Articular chondrocyte of knee joint (primary cell): ENCODE measurements around the gene TFAP2D. TPM values are rescaled to one million over a fixed set of nuclear protein-coding genes. Genes with fewer than 3 reads are reported as not detected.

Source experiments
- total RNA-seq: library from RNA; depleted of rRNA; stranded (reverse); fragments of >200 nt; gene quantifications from 2 replicates; pipeline ENCODE4 v1.2.3, GENCODE V29; 2012

The TFAP2D gene
- total RNA-seq = not detected in 2 replicates

DNA sequence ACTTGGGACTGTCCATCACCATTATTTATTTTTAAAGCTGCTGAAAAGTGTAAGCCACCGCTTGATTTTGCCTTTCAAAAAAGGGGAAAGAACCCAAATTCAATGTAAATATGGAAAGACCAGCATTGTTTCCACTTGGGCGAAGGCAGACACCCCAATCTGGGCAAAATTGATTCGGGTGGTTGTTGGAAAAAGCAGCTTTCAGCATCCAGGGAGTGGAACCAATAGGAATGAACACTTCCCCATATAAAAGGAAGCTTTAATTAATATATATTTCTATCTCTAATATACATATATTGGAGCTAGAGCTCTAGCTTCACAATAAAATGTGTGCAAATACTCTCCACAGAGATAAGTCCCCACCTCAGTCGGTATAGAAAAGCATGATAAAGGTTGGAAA is at the start of gene TFAP2D:
Gene TFAP2D (plus strand): TSS at position 301 of the 400 bp plus-strand sequence. CDS start 530 bp downstream, outside the sequence.

DNA sequence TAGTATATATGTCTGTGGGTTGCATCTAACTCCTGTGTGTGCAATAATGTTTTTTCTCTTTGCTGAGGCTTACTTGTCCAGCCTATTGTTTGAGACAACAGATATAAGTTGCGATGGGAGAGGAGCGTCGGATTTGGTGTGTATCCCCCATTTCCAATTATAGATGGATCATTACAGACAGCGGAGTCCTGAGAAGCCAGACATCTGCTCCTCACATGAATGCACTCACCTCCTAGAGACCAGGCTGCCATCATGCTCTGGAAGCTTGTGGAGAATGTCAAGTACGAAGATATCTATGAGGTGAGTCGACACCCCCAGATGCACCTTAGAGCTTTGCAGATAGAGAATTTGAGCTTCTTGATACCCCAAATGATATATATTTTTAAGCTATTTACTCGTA is 105.3 kb downstream of the TFAP2D start, which contains the start of gene TFAP2B:
Gene TFAP2B (plus strand): TSS at position 199 of the 400 bp plus-strand sequence. CDS start 21 bp downstream, at position 220.

Other genes with a start within 250 kb of the TFAP2D start
- not detected in 2 replicates for gene TFAP2B, start 105.3 kb downstream of the TFAP2D start, total RNA-seq